Measurements from ENCODE around the gene DOCK2.
"Not testable (repeated sequence)": the region's sequence is repeated elsewhere in the genome, so short reads cannot be mapped to it uniquely, and the experiment has no call there.

The DOCK2 gene

GRCh38 chr5:169832845-169833244 lies 195.8 kb downstream of the DOCK2 start:
- ATAC-seq (ENCODE audit: insufficient read depth, low read depth) (no peak), DNase-seq (no peak)
- no peaks in the 10 kb centered on the region for H3K79me2 ChIP-seq (ENCODE audit: insufficient read depth, low read length)
- H3K4me2 ChIP-seq (ENCODE audit: insufficient read depth, low read length): no peak overlapping the region
- H3K27ac ChIP-seq (ENCODE audit: low read length): no peak overlapping the region
- no peak overlapping the region for H3K4me3 ChIP-seq (ENCODE audit: low read depth in 1 of 2, low read length in 2 of 2)
- H4K20me1 ChIP-seq (ENCODE audit: insufficient read depth, low read length): peaks cover 3% of the 10 kb centered on the region; the same call in 1 of the 2 replicates
- H2AFZ ChIP-seq (ENCODE audit: low read depth, low read length): no peak overlapping the region
- no peaks in the 10 kb centered on the region for H3K4me1 ChIP-seq (ENCODE audit: insufficient read depth, low read length)
- TF ChIP-seq EZH2 (IDR thresholded peaks at IDR 0.05; ENCODE audit: borderline replicate concordance, low read depth, low read length, severe bottlenecking): no peak
- TF ChIP-seq CTCF (IDR thresholded peaks at IDR 0.05; ENCODE audit: borderline replicate concordance, extremely low read depth, low read length, poor library complexity, severe bottlenecking): no peak
- no peaks in the 10 kb centered on the region for H3K9me3 ChIP-seq (ENCODE audit: insufficient read depth, low read length, severe bottlenecking)
- no peak overlapping the region for H3K9ac ChIP-seq (ENCODE audit: low read depth, low read length)
- H3K36me3 ChIP-seq (ENCODE audit: insufficient read depth, low read length): peaks cover 40% of the 10 kb centered on the region
- no peaks in the 10 kb centered on the region for H3K27me3 ChIP-seq (ENCODE audit: insufficient read depth, low read length, poor library complexity)

- not testable (repeated sequence) for H4K20me1 ChIP-seq (ENCODE audit: insufficient read depth, low read length); ATAC-seq (ENCODE audit: insufficient read depth, low read depth); H3K79me2 ChIP-seq (ENCODE audit: insufficient read depth, low read length); DNase-seq; H2AFZ ChIP-seq (ENCODE audit: low read depth, low read length); H3K4me3 ChIP-seq (ENCODE audit: low read depth in 1 of 2, low read length in 2 of 2); H3K4me1 ChIP-seq (ENCODE audit: insufficient read depth, low read length); H3K9me3 ChIP-seq (ENCODE audit: insufficient read depth, low read length, severe bottlenecking); H3K9ac ChIP-seq (ENCODE audit: low read depth, low read length); H3K27me3 ChIP-seq (ENCODE audit: insufficient read depth, low read length, poor library complexity); H3K4me2 ChIP-seq (ENCODE audit: insufficient read depth, low read length); H3K27ac ChIP-seq (ENCODE audit: low read length)
- H3K36me3 ChIP-seq (ENCODE audit: insufficient read depth, low read length): peaks cover 45% of the 10 kb centered on the region
Observed at GRCh38 chr5:169833681-169834292, 196.7 kb downstream of the DOCK2 start.

- not testable (repeated sequence) for H3K79me2 ChIP-seq (ENCODE audit: insufficient read depth, low read length); ATAC-seq (ENCODE audit: insufficient read depth, low read depth); H3K9me3 ChIP-seq (ENCODE audit: insufficient read depth, low read length, severe bottlenecking); H4K20me1 ChIP-seq (ENCODE audit: insufficient read depth, low read length); H2AFZ ChIP-seq (ENCODE audit: low read depth, low read length); H3K4me1 ChIP-seq (ENCODE audit: insufficient read depth, low read length); H3K27me3 ChIP-seq (ENCODE audit: insufficient read depth, low read length, poor library complexity); H3K9ac ChIP-seq (ENCODE audit: low read depth, low read length); DNase-seq; H3K4me3 ChIP-seq (ENCODE audit: low read depth in 1 of 2, low read length in 2 of 2); H3K4me2 ChIP-seq (ENCODE audit: insufficient read depth, low read length); H3K27ac ChIP-seq (ENCODE audit: low read length)
- peaks cover 51% of the 10 kb centered on the region for H3K36me3 ChIP-seq (ENCODE audit: insufficient read depth, low read length)
Observed at GRCh38 chr5:169834540-169834939, 197.5 kb downstream of the DOCK2 start.

- TF ChIP-seq EZH2 (IDR thresholded peaks at IDR 0.05; ENCODE audit: borderline replicate concordance, low read depth, low read length, severe bottlenecking) (no peak), CTCF (IDR thresholded peaks at IDR 0.05; ENCODE audit: borderline replicate concordance, extremely low read depth, low read length, poor library complexity, severe bottlenecking) (no peak)
- no peak overlapping the region for H3K9ac ChIP-seq (ENCODE audit: low read depth, low read length)
- H3K4me3 ChIP-seq (ENCODE audit: low read depth in 1 of 2, low read length in 2 of 2): no peak overlapping the region
- no peak for DNase-seq
- no peaks in the 10 kb centered on the region for H4K20me1 ChIP-seq (ENCODE audit: insufficient read depth, low read length)
- no peak overlapping the region for H3K27ac ChIP-seq (ENCODE audit: low read length)
- no peak overlapping the region for H2AFZ ChIP-seq (ENCODE audit: low read depth, low read length)
- H3K4me2 ChIP-seq (ENCODE audit: insufficient read depth, low read length): no peak overlapping the region
- no peaks in the 10 kb centered on the region for H3K4me1 ChIP-seq (ENCODE audit: insufficient read depth, low read length)
- no peaks in the 10 kb centered on the region for H3K27me3 ChIP-seq (ENCODE audit: insufficient read depth, low read length, poor library complexity)
- no peak for ATAC-seq (ENCODE audit: insufficient read depth, low read depth)
- no peaks in the 10 kb centered on the region for H3K79me2 ChIP-seq (ENCODE audit: insufficient read depth, low read length)
- H3K9me3 ChIP-seq (ENCODE audit: insufficient read depth, low read length, severe bottlenecking): no peaks in the 10 kb centered on the region
- peaks cover 61% of the 10 kb centered on the region for H3K36me3 ChIP-seq (ENCODE audit: insufficient read depth, low read length)
Observed at GRCh38 chr5:169836835-169837536, 199.9 kb downstream of the DOCK2 start.
